OCI-LY7 (cell line): ENCODE data around the gene WIPF1. TPM values are rescaled to one million over a fixed set of nuclear protein-coding genes. Genes with fewer than 3 reads are reported as not detected.

ENCODE experiments used
- BruUV-seq: library from RNA; stranded (reverse); fragments of 400-500 nt; replicated peaks from 2 replicates; lab custom pipeline; 2021; lab: Mats Ljungman, UMichigan
- CTCF ChIA-PET: fragments of 300-600 bp; sonication (Branson Sonifier 250); formaldehyde crosslinking; loops from one replicate; lab custom pipeline; 2022; ENCODE audit warnings: antibody characterized with exemption; ENCODE audit not compliant: unreplicated experiment; lab: Charles Lee
- POLR2A ChIA-PET: fragments of 300-600 bp; sonication (Branson Sonifier 250); formaldehyde crosslinking; loops from one replicate; lab custom pipeline; 2022; ENCODE audit warnings: antibody characterized with exemption; lab: Charles Lee
- DNase-seq: peaks from one replicate; pipeline ENCODE4 v3.0.0-alpha.2; 2015; ENCODE audit warnings: low spot score
- H2AFZ ChIP-seq: fragments of 200-600 bp; sonication (generic), shearing (Covaris generic); 2 replicates; pipeline ENCODE4 v1.6.1; 2014; ENCODE audit warnings: mild to moderate bottlenecking, antibody characterized with exemption, low read length, moderate library complexity
- H3K27ac ChIP-seq: fragments of 200-600 bp; sonication (generic); 2 replicates; pipeline ENCODE4 v1.5.1; 2014; ENCODE audit warnings: mixed run types, low read depth, mild to moderate bottlenecking, moderate library complexity, low read length, inconsistent platforms; ENCODE audit not compliant: poor library complexity, severe bottlenecking
- H3K36me3 ChIP-seq: fragments of 200-600 bp; sonication (generic); 2 replicates; pipeline ENCODE4 v1.6.1; 2014; ENCODE audit warnings: mild to moderate bottlenecking, antibody characterized with exemption, low read length, moderate library complexity, mixed read lengths; ENCODE audit not compliant: insufficient read depth
- H3K4me1 ChIP-seq: fragments of 200-600 bp; sonication (generic); 2 replicates; pipeline ENCODE4 v1.5.1; 2014; ENCODE audit warnings: mild to moderate bottlenecking, low read length; ENCODE audit not compliant: insufficient read depth, poor library complexity, severe bottlenecking
- H3K4me2 ChIP-seq: fragments of 200-600 bp; sonication (generic); 2 replicates; pipeline ENCODE4 v1.6.1; 2014; ENCODE audit warnings: mild to moderate bottlenecking, low read length
- H3K4me3 ChIP-seq: fragments of 200-600 bp; sonication (generic); 2 replicates; pipeline ENCODE4 v1.5.1; 2014; ENCODE audit warnings: mild to moderate bottlenecking, low read depth, low read length; ENCODE audit not compliant: poor library complexity, severe bottlenecking
- H3K79me2 ChIP-seq: fragments of 200-600 bp; sonication (generic); 2 replicates; pipeline ENCODE4 v1.6.1; 2016; ENCODE audit warnings: low read depth, mild to moderate bottlenecking, low read length, moderate library complexity, mixed read lengths; ENCODE audit not compliant: insufficient read depth
- H3K9me2 ChIP-seq: fragments of 200-600 bp; sonication (generic); 2 replicates; pipeline ENCODE4 v1.6.1; 2016; ENCODE audit warnings: mild to moderate bottlenecking, low read length, mixed read lengths; ENCODE audit not compliant: insufficient read depth
- H3K9me3 ChIP-seq: fragments of 200-600 bp; sonication (generic); 2 replicates; pipeline ENCODE4 v1.6.1; 2014; ENCODE audit warnings: mild to moderate bottlenecking, mixed run types, low read length, mixed read lengths
- H4K20me1 ChIP-seq: fragments of 200-600 bp; sonication (generic); 2 replicates; pipeline ENCODE4 v1.6.1; 2014; ENCODE audit warnings: mild to moderate bottlenecking, antibody characterized with exemption, low read length, moderate library complexity, mixed read lengths; ENCODE audit not compliant: insufficient read depth
- CTCF ChIP-seq: fragments of 200-600 bp; sonication (generic); conservative IDR thresholded peaks from 2 replicates; pipeline ENCODE4 v1.5.1; 2014; ENCODE audit warnings: mild to moderate bottlenecking, antibody characterized with exemption, low read length, moderate library complexity, mixed read lengths
- EZH2phosphoT487 ChIP-seq: fragments of 200-600 bp; sonication (generic); IDR thresholded peaks from 2 replicates; pipeline ENCODE4 v1.6.1; 2018; ENCODE audit warnings: low read depth, borderline replicate concordance, mild to moderate bottlenecking, mixed run types, antibody characterized with exemption, low read length, moderate library complexity, mixed read lengths
- intact Hi-C: fragments of 100-400 bp; cut with micrococcal nuclease; formaldehyde crosslinking; loops from one replicate; pipeline ENCODE4 v1.10.0; 2022; ENCODE audit not compliant: unreplicated experiment
- total RNA-seq, 2 experiments: library from RNA; depleted of rRNA in 1 of 2; stranded (reverse); fragments of >200 nt in 1 of 2; shearing (Covaris generic) in 1 of 2; gene quantifications; 2 replicates each; pipeline ENCODE4 v1.2.3, GENCODE V29; 2014 to 2022

WIPF1 gene
- total RNA-seq, 2 experiments from 2014 or later, result 27.1 to 192 TPM

GRCh38 chr2:174589334-174589733 is 8.3 kb downstream of the WIPF1 start:
- H3K4me3 ChIP-seq, result no peak overlapping the region
- H3K79me2 ChIP-seq, result peaks cover 79% of the 10 kb centered on the region
- H3K9me2 ChIP-seq, result no peaks in the 10 kb centered on the region
- ChIA-PET POLR2A (no interaction called here), CTCF (no interaction called here)
- no peak overlapping the region for H3K27ac ChIP-seq
- TF ChIP-seq EZH2phosphoT487, result no peak
- TF ChIP-seq CTCF, result no peak
- no peak overlapping the region for H2AFZ ChIP-seq
- no peak for DNase-seq
- no peak overlapping the region for H3K4me2 ChIP-seq
- H4K20me1 ChIP-seq, result no peaks in the 10 kb centered on the region
- H3K9me3 ChIP-seq, result no peaks in the 10 kb centered on the region
- BruUV-seq, result no TSS peak
- H3K36me3 ChIP-seq, result peaks cover 61% of the 10 kb centered on the region
- H3K4me1 ChIP-seq, result peaks cover 50% of the 10 kb centered on the region
- intact Hi-C loops, result no loop called here

- H3K9me3 ChIP-seq, result no peaks in the 10 kb centered on the region
- no peak overlapping the region for H3K27ac ChIP-seq
- intact Hi-C loops, result no loop called here
- no peak for DNase-seq
- no peaks in the 10 kb centered on the region for H3K9me2 ChIP-seq
- TF ChIP-seq EZH2phosphoT487 (no peak), CTCF (no peak)
- H3K4me1 ChIP-seq, result peaks cover 42% of the 10 kb centered on the region
- H3K4me3 ChIP-seq, result no peak overlapping the region
- peaks cover 74% of the 10 kb centered on the region for H3K79me2 ChIP-seq
- ChIA-PET CTCF (no interaction called here), POLR2A (no interaction called here)
- H4K20me1 ChIP-seq, result no peaks in the 10 kb centered on the region
- no peak overlapping the region for H2AFZ ChIP-seq
- H3K4me2 ChIP-seq, result no peak overlapping the region
- no TSS peak for BruUV-seq
- peaks cover 70% of the 10 kb centered on the region for H3K36me3 ChIP-seq
These were observed 9.1 kb downstream of the WIPF1 start for GRCh38 chr2:174588463-174588862.

GRCh38 chr2:174587579-174587978 is 10.0 kb downstream of the WIPF1 start:
- ChIA-PET CTCF (no interaction called here), POLR2A (no interaction called here)
- TF ChIP-seq EZH2phosphoT487 (no peak), CTCF (no peak)
- H3K36me3 ChIP-seq, result peaks cover 79% of the 10 kb centered on the region
- H3K4me3 ChIP-seq, result no peak overlapping the region
- no peak overlapping the region for H3K27ac ChIP-seq
- no peak for DNase-seq
- H3K9me3 ChIP-seq, result no peaks in the 10 kb centered on the region
- intact Hi-C loops, result no loop called here
- H3K9me2 ChIP-seq, result no peaks in the 10 kb centered on the region
- no TSS peak for BruUV-seq
- no peaks in the 10 kb centered on the region for H4K20me1 ChIP-seq
- no peak overlapping the region for H3K4me2 ChIP-seq
- H3K79me2 ChIP-seq, result peaks cover 68% of the 10 kb centered on the region
- H2AFZ ChIP-seq, result no peak overlapping the region
- H3K4me1 ChIP-seq, result peaks cover 34% of the 10 kb centered on the region
